Ovary (tissue), 9 donors: ENCODE measurements around the gene FAN1. TPM values are rescaled to one million over a fixed set of nuclear protein-coding genes. Genes with fewer than 3 reads are reported as not detected.

Experiments
- DNase-seq, 5 donors: peaks; one replicate each; pipeline ENCODE4 v3.0.0-alpha.2; 2019 to 2020
- H3K27ac ChIP-seq, 2 donors: fragments of 200-600 bp; one replicate each; pipeline versions ENCODE4 v1.5.1 to v1.8.0; 2019 to 2022
- H3K27me3 ChIP-seq: fragments of 200-600 bp; one replicate; pipeline ENCODE4 v1.8.0; 2022
- H3K36me3 ChIP-seq: fragments of 200-600 bp; sonication (generic); one replicate; pipeline ENCODE4 v1.5.1; 2019
- H3K4me1 ChIP-seq: one replicate; pipeline ENCODE4 v1.8.1; 2013; ENCODE audit warnings: mild to moderate bottlenecking, moderate library complexity; ENCODE audit not compliant: insufficient read depth
- H3K4me3 ChIP-seq: fragments of 200-600 bp; sonication (generic); one replicate; pipeline ENCODE4 v1.5.1; 2017
- H3K9me3 ChIP-seq, 2 donors: fragments of 200-600 bp in 1 of 2; sonication (generic) in 1 of 2; one replicate each; pipeline versions ENCODE4 v1.5.1 to v1.8.1; 2013 to 2019; ENCODE audit warnings: mild to moderate bottlenecking in 1 of 2, moderate library complexity in 1 of 2
- EP300 ChIP-seq: sonication (generic); formaldehyde crosslinking; IDR thresholded peaks from one replicate; pipeline ENCODE4 v1.6.1; 2017; ENCODE audit warnings: antibody characterized with exemption
- POLR2A ChIP-seq: fragments of 450-650 bp; IDR thresholded peaks from one replicate; pipeline ENCODE4 v1.6.1; 2017; ENCODE audit warnings: antibody characterized with exemption, mild to moderate bottlenecking, moderate library complexity
- WGBS, 3 donors: extraction: QIAGEN DNeasy Blood & Tissue Kit in 1 of 3; methylation state at CpG; one replicate each; pipeline versions ENCODE4 v1.1.5 to v1.1.7; 2013 to 2017; 5-methylcytosine and 5-hydroxymethylcytosine counted together
- intact Hi-C, 4 donors: fragments of 100-400 bp; cut with DNase I; formaldehyde crosslinking; loops; one replicate each; pipeline versions ENCODE4 v1.11.0 to v1.15.1; 2022 to 2023
- polyA plus RNA-seq, 2 donors: library from polyadenylated mRNA; stranded (reverse); fragments of 200-250 nt in 1 of 2; fragments of 350-450 nt in 1 of 2; fragmentation: Illumina TruSeq in 1 of 2; extraction: RNeasy Lipid Tissue Mini Kit (QIAGEN cat#74804) in 1 of 2; gene quantifications; one replicate each; pipeline ENCODE4 v1.2.3, GENCODE V29; 2013 to 2014
- total RNA-seq, 7 donors: library from RNA; depleted of rRNA in 2 of 7; stranded (reverse); fragments of >200 nt in 2 of 7; fragmentation: NEBNext Ultra II Directional in 3 of 7; extraction: Animal tissue kit (Norgen Biotek cat#: 25700) in 3 of 7; gene quantifications; one replicate each; pipeline versions ENCODE4 v1.1.0 to v1.2.4, GENCODE V29; 2016 to 2023
- TF ChIP-seq, protein P1 (sequence below), 3 donors: fragments of 450-650 bp in 2 of 3; fragments of 200-600 bp in 1 of 3; IDR thresholded peaks; one replicate each; pipeline versions ENCODE4 v1.5.1 to v1.8.0; 2016 to 2022; ENCODE audit warnings: antibody characterized with exemption in 3 of 3, mild to moderate bottlenecking in 1 of 3
- donor health status: DM: no; HTN: no; CAD: no; lungs with moderate emphysema.
- donor health status: DM: no; HTN: no; CAD: no.
- donor health status: Bipolar disorder and iron deficiency.
- donor health status: DM: yes; HTN: yes; CAD: no.
- donor health status: DM: no; HTN: no; CAD: no.
- donor health status: DM: yes; HTN: yes; CAD: no.

The FAN1 gene
- total and polyA plus RNA-seq, 9 donors: 10.1 to 24.1 (median 18.1) TPM

DNA sequence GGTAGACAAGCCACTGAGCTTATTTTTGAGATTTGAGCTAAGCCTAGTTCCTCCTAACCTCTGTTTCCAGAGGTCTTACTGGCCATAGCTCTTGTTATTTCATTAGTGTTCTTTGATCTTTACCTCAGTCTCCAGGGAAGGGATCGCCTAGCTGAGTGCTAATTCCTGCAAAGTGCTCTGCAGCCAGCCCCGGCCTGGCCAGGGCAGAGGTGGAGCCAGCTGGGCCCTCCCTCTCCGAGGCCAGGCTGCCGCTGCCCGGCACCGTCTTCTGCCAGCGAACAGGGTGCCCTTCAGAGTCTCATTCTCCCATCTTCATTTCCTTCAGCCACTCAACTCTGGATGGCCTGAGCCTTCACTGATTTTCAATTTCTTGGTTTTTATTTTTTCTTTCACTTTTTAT, 19.7 kb downstream of the FAN1 start:
- H3K27me3 ChIP-seq: no peaks in the 10 kb centered on the region
- TF ChIP-seq EP300 (no peak), POLR2A (no peak)
- TF ChIP-seq, protein P1, sequence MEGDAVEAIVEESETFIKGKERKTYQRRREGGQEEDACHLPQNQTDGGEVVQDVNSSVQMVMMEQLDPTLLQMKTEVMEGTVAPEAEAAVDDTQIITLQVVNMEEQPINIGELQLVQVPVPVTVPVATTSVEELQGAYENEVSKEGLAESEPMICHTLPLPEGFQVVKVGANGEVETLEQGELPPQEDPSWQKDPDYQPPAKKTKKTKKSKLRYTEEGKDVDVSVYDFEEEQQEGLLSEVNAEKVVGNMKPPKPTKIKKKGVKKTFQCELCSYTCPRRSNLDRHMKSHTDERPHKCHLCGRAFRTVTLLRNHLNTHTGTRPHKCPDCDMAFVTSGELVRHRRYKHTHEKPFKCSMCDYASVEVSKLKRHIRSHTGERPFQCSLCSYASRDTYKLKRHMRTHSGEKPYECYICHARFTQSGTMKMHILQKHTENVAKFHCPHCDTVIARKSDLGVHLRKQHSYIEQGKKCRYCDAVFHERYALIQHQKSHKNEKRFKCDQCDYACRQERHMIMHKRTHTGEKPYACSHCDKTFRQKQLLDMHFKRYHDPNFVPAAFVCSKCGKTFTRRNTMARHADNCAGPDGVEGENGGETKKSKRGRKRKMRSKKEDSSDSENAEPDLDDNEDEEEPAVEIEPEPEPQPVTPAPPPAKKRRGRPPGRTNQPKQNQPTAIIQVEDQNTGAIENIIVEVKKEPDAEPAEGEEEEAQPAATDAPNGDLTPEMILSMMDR (IDR thresholded peaks at IDR 0.05): no peak
- no peak overlapping the region for H3K27ac ChIP-seq
- H3K4me3 ChIP-seq: no peak overlapping the region
- DNase-seq: no peak
- H3K36me3 ChIP-seq: no peaks in the 10 kb centered on the region
- WGBS, 3 donors: 89 to 90% (median 89%) methylated on average over 7 of the region's 7 CpGs
- H3K4me1 ChIP-seq: no peaks in the 10 kb centered on the region
- intact Hi-C loops: no loop called here
- H3K9me3 ChIP-seq: no peaks in the 10 kb centered on the region

DNA sequence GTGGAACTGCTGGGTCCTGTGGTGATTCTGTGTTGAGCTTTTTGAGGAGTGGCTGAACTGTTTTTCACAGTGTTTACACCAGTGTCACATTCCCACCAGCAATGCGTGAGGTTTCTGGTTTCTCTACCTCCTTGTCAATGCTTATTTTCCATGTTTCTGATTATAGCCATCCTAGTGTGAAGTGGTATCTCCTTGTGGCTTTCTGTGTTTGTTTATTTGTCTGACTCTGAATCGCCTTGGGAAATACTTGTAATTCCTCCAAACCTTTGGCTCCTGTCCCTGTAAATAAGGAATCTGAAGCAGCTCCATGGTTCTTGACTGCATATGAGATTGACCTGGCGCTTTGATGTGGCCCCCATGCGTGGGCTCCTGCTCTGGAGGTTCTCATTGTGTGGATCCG, 20.6 kb downstream of the FAN1 start:
- no peak for DNase-seq
- H3K27me3 ChIP-seq: no peaks in the 10 kb centered on the region
- H3K4me1 ChIP-seq: no peaks in the 10 kb centered on the region
- TF ChIP-seq, protein P1 (IDR thresholded peaks at IDR 0.05): no peak
- TF ChIP-seq POLR2A: no peak
- intact Hi-C loops: no loop called here
- H3K36me3 ChIP-seq: no peaks in the 10 kb centered on the region
- no peak overlapping the region for H3K4me3 ChIP-seq
- H3K9me3 ChIP-seq: no peaks in the 10 kb centered on the region
- no peak overlapping the region for H3K27ac ChIP-seq
- 51 to 58% (median 53%) methylated on average over 5 of the region's 5 CpGs for WGBS, 3 donors

DNA sequence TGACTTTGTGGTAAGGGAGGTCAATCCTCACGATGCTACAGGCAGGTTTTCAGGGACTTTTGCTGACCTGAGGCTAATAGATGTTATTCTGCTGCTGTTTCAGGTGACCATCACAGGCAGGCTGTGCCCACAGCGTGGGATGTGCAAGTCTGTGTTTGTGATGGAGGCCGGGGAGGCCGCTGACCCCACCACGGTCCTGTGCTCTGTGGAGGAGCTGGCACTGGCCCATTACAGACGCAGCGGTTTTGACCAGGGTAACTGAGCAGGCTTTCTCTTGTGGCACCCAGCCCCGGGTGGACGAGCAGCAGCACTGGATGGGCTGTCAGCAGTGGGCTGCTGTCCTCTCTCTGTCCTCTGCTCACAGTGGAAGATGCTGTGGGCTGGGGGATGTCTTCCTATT, 22.0 kb downstream of the FAN1 start:
- H3K27ac ChIP-seq: no peak overlapping the region
- WGBS, 3 donors: 85 to 90% (median 89%) methylated on average over 9 of the region's 9 CpGs
- no peaks in the 10 kb centered on the region for H3K9me3 ChIP-seq
- DNase-seq: no peak
- no peaks in the 10 kb centered on the region for H3K36me3 ChIP-seq
- no peaks in the 10 kb centered on the region for H3K4me1 ChIP-seq
- intact Hi-C loops: no loop called here
- H3K27me3 ChIP-seq: no peaks in the 10 kb centered on the region
- TF ChIP-seq, protein P1 (IDR thresholded peaks at IDR 0.05): no peak
- TF ChIP-seq POLR2A (no peak), EP300 (no peak)
- no peak overlapping the region for H3K4me3 ChIP-seq

DNA sequence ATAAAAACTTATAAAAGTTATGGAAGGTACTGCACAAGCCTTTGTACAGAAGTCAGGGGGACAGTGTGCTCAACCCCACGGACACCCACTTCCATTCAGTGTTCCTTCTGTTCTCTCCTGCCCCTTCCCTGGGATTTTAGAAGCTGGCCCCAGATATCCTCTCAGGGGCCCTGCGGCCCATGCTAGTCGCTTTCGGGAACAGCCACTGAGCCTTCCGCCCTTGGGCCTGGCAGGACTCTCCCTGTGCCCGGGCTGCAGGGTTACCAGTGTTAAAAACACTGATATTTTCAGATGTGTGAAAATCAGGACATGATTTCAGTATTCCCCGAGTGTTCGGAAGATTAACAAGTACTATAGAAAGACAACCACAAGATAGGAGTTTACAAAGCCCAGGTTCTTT, 22.4 kb downstream of the FAN1 start:
- WGBS, 3 donors: 93 to 97% (median 94%) methylated on average over 8 of the region's 8 CpGs
- TF ChIP-seq, protein P1 (IDR thresholded peaks at IDR 0.05): no peak
- TF ChIP-seq EP300: no peak
- TF ChIP-seq POLR2A: no peak
- Histone ChIP-seq H3K4me3 (no peak overlapping the region), H3K27me3 (no peaks in the 10 kb centered on the region), H3K9me3 (no peaks in the 10 kb centered on the region), H3K36me3 (no peaks in the 10 kb centered on the region), H3K27ac (no peak overlapping the region), H3K4me1 (no peaks in the 10 kb centered on the region)
- DNase-seq: no peak
- intact Hi-C loops: no loop called here
